HL-60 (cell line): ENCODE measurements around the gene KCNMA1.

ENCODE experiments used
- DNase-seq, 2 experiments: peaks; one replicate each; pipeline ENCODE4 v3.0.0-alpha.2; 2010 to 2020; ENCODE audit warnings: low read depth in 1 of 2, low spot score in 1 of 2
- H3K27ac ChIP-seq: fragments of 250-450 bp; sonication (Bioruptor Pico); replicated peaks from 2 replicates; pipeline ENCODE4 v1.5.1; 2020; ENCODE audit warnings: mild to moderate bottlenecking, moderate library complexity
- H3K27me3 ChIP-seq: fragments of 250-450 bp; sonication (Bioruptor Pico); 2 replicates; pipeline ENCODE4 v1.5.1; 2021; ENCODE audit warnings: mild to moderate bottlenecking, moderate library complexity; ENCODE audit not compliant: insufficient read depth, poor library complexity, severe bottlenecking
- H3K4me3 ChIP-seq: replicated peaks from 2 replicates; pipeline ENCODE4 v1.5.1; 2011; ENCODE audit warnings: mild to moderate bottlenecking, control low read depth, low read length; ENCODE audit not compliant: insufficient read depth
- GABPA ChIP-seq: IDR thresholded peaks from 2 replicates; pipeline ENCODE4 v1.6.1; 2012; ENCODE audit warnings: low read depth
- POLR2AphosphoS5 ChIP-seq: IDR thresholded peaks from 2 replicates; pipeline ENCODE4 v1.6.1; 2012; ENCODE audit warnings: low read depth
- SPI1 ChIP-seq: IDR thresholded peaks from 2 replicates; pipeline ENCODE4 v1.6.1; 2012; ENCODE audit warnings: low read depth, mild to moderate bottlenecking, borderline replicate concordance
- TF ChIP-seq, protein P1 (sequence below): IDR thresholded peaks from one replicate; pipeline ENCODE4 v1.5.1; 2011; ENCODE audit warnings: low read length, control low read depth, inconsistent platforms; ENCODE audit not compliant: insufficient read depth
- TF ChIP-seq, protein P2 (sequence below): IDR thresholded peaks from 2 replicates; pipeline ENCODE4 v1.6.1; 2012; ENCODE audit warnings: low read depth; ENCODE audit not compliant: insufficient replicate concordance

KCNMA1 gene

DNA sequence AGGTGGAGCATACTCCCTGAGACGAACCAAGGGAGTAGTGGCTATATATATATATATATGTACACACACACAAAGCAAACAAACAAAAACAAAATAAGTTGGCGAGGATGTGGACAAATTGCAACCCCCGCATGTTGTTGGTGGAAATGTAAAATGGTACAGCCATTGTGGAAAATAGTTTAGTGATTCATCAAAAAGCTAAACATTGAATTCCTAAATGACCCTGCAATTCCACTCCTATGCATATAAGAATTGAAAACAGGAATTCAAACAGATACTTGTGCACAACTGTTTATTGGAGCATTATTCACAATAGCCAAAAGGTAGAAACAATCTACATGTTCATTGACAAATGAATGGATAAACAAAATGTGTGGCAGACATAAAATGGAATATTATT, 407.9 kb downstream of the KCNMA1 start:
- TF ChIP-seq SPI1 (no peak), POLR2AphosphoS5 (no peak)
- TF ChIP-seq, protein P1, sequence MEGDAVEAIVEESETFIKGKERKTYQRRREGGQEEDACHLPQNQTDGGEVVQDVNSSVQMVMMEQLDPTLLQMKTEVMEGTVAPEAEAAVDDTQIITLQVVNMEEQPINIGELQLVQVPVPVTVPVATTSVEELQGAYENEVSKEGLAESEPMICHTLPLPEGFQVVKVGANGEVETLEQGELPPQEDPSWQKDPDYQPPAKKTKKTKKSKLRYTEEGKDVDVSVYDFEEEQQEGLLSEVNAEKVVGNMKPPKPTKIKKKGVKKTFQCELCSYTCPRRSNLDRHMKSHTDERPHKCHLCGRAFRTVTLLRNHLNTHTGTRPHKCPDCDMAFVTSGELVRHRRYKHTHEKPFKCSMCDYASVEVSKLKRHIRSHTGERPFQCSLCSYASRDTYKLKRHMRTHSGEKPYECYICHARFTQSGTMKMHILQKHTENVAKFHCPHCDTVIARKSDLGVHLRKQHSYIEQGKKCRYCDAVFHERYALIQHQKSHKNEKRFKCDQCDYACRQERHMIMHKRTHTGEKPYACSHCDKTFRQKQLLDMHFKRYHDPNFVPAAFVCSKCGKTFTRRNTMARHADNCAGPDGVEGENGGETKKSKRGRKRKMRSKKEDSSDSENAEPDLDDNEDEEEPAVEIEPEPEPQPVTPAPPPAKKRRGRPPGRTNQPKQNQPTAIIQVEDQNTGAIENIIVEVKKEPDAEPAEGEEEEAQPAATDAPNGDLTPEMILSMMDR = no peak
- TF ChIP-seq, protein P2, sequence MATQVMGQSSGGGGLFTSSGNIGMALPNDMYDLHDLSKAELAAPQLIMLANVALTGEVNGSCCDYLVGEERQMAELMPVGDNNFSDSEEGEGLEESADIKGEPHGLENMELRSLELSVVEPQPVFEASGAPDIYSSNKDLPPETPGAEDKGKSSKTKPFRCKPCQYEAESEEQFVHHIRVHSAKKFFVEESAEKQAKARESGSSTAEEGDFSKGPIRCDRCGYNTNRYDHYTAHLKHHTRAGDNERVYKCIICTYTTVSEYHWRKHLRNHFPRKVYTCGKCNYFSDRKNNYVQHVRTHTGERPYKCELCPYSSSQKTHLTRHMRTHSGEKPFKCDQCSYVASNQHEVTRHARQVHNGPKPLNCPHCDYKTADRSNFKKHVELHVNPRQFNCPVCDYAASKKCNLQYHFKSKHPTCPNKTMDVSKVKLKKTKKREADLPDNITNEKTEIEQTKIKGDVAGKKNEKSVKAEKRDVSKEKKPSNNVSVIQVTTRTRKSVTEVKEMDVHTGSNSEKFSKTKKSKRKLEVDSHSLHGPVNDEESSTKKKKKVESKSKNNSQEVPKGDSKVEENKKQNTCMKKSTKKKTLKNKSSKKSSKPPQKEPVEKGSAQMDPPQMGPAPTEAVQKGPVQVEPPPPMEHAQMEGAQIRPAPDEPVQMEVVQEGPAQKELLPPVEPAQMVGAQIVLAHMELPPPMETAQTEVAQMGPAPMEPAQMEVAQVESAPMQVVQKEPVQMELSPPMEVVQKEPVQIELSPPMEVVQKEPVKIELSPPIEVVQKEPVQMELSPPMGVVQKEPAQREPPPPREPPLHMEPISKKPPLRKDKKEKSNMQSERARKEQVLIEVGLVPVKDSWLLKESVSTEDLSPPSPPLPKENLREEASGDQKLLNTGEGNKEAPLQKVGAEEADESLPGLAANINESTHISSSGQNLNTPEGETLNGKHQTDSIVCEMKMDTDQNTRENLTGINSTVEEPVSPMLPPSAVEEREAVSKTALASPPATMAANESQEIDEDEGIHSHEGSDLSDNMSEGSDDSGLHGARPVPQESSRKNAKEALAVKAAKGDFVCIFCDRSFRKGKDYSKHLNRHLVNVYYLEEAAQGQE = no peak
- no peak overlapping the region for H3K27ac ChIP-seq
- H3K4me3 ChIP-seq = no peak overlapping the region
- DNase-seq = no peak
- no peaks in the 10 kb centered on the region for H3K27me3 ChIP-seq

DNA sequence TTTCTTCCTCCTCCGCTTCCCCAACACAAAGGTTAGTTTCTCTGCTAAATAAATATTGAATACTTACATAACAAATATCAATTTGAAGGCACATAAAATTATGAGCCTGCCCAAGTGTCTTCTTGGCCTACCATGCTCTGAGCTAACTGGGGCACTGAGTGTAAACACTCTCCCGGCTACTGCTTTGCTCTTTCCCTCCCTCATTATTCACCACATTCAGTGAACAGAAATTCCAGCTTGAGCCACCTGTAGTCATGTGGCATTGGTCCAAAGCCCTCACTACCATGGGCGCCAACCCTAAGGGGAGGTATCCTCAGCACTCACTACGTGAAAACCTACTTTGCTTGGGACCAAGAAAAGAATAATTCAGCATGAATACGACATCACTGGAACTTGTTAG, 409.0 kb downstream of the KCNMA1 start:
- DNase-seq = no peak
- Histone ChIP-seq H3K27ac (no peak overlapping the region), H3K4me3 (no peak overlapping the region), H3K27me3 (no peaks in the 10 kb centered on the region)
- TF ChIP-seq, protein P1 = no peak
- TF ChIP-seq, protein P2 = no peak
- TF ChIP-seq POLR2AphosphoS5 (no peak), SPI1 (no peak), GABPA (no peak)

DNA sequence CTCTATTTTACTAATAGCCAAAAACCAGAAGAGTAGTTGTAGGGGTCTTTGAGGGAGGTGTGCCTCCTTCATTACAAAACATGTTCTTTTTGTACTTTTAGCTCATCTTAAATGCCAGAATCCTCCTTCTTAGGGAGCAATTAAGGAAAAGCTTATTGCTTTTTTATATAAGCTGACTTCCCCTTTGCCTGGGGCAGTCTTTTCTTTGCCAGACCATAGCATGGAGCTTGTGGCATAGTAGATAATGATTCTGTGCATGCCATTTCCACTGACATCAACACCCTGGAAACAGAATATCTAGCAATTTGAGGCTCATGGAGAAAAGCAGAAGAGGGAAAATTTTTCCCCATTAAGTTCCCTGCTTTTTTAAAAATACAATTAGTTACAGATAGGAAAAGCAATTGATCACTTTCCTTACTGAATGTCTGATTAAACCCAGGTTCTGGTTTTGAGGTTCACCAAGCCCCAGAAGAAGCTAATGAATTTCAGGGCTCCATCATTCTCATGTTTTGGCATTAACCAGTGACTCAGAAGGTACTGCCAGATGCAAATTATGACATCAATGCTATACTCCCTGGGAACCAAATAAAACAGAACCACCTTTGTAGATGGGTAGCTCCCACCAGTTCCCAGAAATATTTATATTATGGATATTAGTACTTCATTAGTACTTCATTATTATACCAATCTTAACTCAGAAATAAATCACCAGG, 410.6 kb downstream of the KCNMA1 start:
- no peak for DNase-seq
- Histone ChIP-seq H3K4me3 (no peak overlapping the region), H3K27me3 (peaks cover under 1% of the 10 kb centered on the region), H3K27ac (no peak overlapping the region)
- TF ChIP-seq, protein P1 = no peak
- TF ChIP-seq SPI1 (no peak), GABPA (no peak), POLR2AphosphoS5 (no peak)
- TF ChIP-seq, protein P2 = no peak
